Right lobe of liver (tissue), 4 donors: ENCODE data around the gene SCMH1.
"Not testable (repeated sequence)": the region's sequence is repeated elsewhere in the genome, so short reads cannot be mapped to it uniquely, and the experiment has no call there.

ENCODE experiments used
- POLR2A ChIP-seq: fragments of 450-650 bp; IDR thresholded peaks from one replicate; pipeline ENCODE4 v1.6.1; 2017; ENCODE audit warnings: antibody characterized with exemption, mild to moderate bottlenecking
- TF ChIP-seq, protein P1 (sequence below), 4 donors: fragments of 200-600 bp in 3 of 4; fragments of 450-650 bp in 1 of 4; IDR thresholded peaks; one replicate each; pipeline versions ENCODE4 v1.5.1 to v1.8.0; 2016 to 2022; ENCODE audit warnings: antibody characterized with exemption in 4 of 4, mild to moderate bottlenecking in 2 of 4
- donor health status: DM: no; HTN: no; CAD: no.
- donor health status: DM: no; HTN: no; CAD: no.
- donor health status: DM: no; HTN: yes; CAD: no.

DNA sequence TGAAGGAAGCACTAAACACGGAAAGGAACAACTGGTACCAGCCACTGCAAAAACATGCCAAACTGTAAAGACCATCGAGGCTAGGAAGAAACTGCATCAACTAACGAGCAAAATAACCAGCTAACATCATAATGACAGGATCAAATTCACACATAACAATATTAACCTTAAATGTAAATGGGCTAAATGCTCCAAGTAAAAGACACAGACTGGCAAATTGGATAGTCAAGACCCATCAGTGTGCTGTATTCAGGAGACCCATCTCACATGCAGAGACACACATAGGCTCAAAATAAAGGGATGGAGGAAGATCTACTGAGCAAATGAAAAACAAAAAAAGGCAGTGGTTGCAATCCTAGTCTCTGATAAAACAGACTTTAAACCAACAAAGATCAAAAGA lies 63.9 kb downstream of the SCMH1 start:
- TF ChIP-seq, protein P1, sequence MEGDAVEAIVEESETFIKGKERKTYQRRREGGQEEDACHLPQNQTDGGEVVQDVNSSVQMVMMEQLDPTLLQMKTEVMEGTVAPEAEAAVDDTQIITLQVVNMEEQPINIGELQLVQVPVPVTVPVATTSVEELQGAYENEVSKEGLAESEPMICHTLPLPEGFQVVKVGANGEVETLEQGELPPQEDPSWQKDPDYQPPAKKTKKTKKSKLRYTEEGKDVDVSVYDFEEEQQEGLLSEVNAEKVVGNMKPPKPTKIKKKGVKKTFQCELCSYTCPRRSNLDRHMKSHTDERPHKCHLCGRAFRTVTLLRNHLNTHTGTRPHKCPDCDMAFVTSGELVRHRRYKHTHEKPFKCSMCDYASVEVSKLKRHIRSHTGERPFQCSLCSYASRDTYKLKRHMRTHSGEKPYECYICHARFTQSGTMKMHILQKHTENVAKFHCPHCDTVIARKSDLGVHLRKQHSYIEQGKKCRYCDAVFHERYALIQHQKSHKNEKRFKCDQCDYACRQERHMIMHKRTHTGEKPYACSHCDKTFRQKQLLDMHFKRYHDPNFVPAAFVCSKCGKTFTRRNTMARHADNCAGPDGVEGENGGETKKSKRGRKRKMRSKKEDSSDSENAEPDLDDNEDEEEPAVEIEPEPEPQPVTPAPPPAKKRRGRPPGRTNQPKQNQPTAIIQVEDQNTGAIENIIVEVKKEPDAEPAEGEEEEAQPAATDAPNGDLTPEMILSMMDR (IDR thresholded peaks at IDR 0.05) = not testable (repeated sequence)
- TF ChIP-seq POLR2A = not testable (repeated sequence)
